Panc1 (cell line): ENCODE results near the gene MAB21L2. TPM values are rescaled to one million over a fixed set of nuclear protein-coding genes. Genes with fewer than 3 reads are reported as not detected.

Experiments
- ATAC-seq: fragments of 200-7000 bp; cut with Tn5 transposase; 2 replicates; pipeline ENCODE4 v1.9.1; 2020; ENCODE audit warnings: mild to moderate bottlenecking, moderate library complexity
- BruUV-seq: library from RNA; stranded (reverse); fragments of 400-500 nt; replicated peaks from 2 replicates; lab custom pipeline; 2021; lab: Mats Ljungman, UMichigan
- CTCF ChIA-PET: fragments of 300-600 bp; sonication (Branson Sonifier 250); formaldehyde crosslinking; loops from one replicate; lab custom pipeline; 2022; ENCODE audit warnings: antibody characterized with exemption; lab: Charles Lee
- POLR2A ChIA-PET: fragments of 300-600 bp; sonication (Branson Sonifier 250); formaldehyde crosslinking; loops from one replicate; lab custom pipeline; 2022; ENCODE audit warnings: antibody characterized with exemption; lab: Charles Lee
- DNase-seq: peaks from one replicate; pipeline ENCODE4 v3.0.0-alpha.2; 2010; ENCODE audit warnings: low read depth, low spot score
- H3K27ac ChIP-seq: 2 replicates; pipeline ENCODE4 v1.5.1; 2011; ENCODE audit warnings: mild to moderate bottlenecking, low read length, inconsistent platforms
- H3K27me3 ChIP-seq: fragments of 200-500 bp; sonication (Bioruptor generic); 2 replicates; pipeline ENCODE4 v1.6.0; 2014; ENCODE audit warnings: low read length, inconsistent platforms; ENCODE audit not compliant: control insufficient read depth, insufficient read depth
- H3K36me3 ChIP-seq: fragments of 200-500 bp; sonication (Bioruptor generic); 2 replicates; pipeline ENCODE4 v1.5.1; 2014; ENCODE audit warnings: inconsistent platforms, mild to moderate bottlenecking, low read length, moderate library complexity; ENCODE audit not compliant: control insufficient read depth, insufficient read depth
- H3K4me1 ChIP-seq: 2 replicates; pipeline ENCODE4 v1.5.1; 2011; ENCODE audit warnings: inconsistent platforms, mild to moderate bottlenecking, low read length, moderate library complexity; ENCODE audit not compliant: control insufficient read depth, insufficient read depth
- H3K4me3 ChIP-seq, 2 experiments: 2 replicates each; pipeline ENCODE4 v1.5.1; 2011 to 2012; ENCODE audit warnings: low read depth in 2 of 2, low read length in 2 of 2, mild to moderate bottlenecking in 2 of 2, inconsistent platforms in 1 of 2, moderate library complexity in 1 of 2
- H3K9me3 ChIP-seq: fragments of 200-500 bp; sonication (Bioruptor generic); 2 replicates; pipeline ENCODE4 v1.5.1; 2014; ENCODE audit warnings: low read depth, mild to moderate bottlenecking, inconsistent platforms, low read length, moderate library complexity; ENCODE audit not compliant: control insufficient read depth, insufficient read depth
- POLR2AphosphoS5 ChIP-seq: IDR thresholded peaks from 2 replicates; pipeline ENCODE4 v1.6.1; 2012; ENCODE audit warnings: mild to moderate bottlenecking, low read depth, low read length, moderate library complexity
- SIN3A ChIP-seq: IDR thresholded peaks from 2 replicates; pipeline ENCODE4 v1.6.1; 2012; ENCODE audit warnings: low read depth, mild to moderate bottlenecking, low read length, moderate library complexity, borderline replicate concordance; ENCODE audit not compliant: insufficient read depth
- TCF7L2 ChIP-seq: IDR thresholded peaks from 2 replicates; pipeline ENCODE4 v1.6.1; 2011; ENCODE audit warnings: mild to moderate bottlenecking, low read depth, low read length, inconsistent platforms
- in situ Hi-C: cut with HindIII; loops from 2 replicates; pipeline ENCODE4 v1.10.0; 2016; ENCODE audit warnings: low sequenced_read_pairs, low pct_unique_long_range_greater_than_20kb
- intact Hi-C: fragments of 100-400 bp; cut with micrococcal nuclease; formaldehyde crosslinking; loops from one replicate; pipeline ENCODE4 v1.10.0; 2022; ENCODE audit not compliant: unreplicated experiment
- total RNA-seq: library from RNA; stranded (reverse); gene quantifications from one replicate; pipeline ENCODE4 v1.2.1, GENCODE V29; 2021; ENCODE audit not compliant: unreplicated experiment
- TF ChIP-seq, protein P1 (sequence below): fragments of 450-650 bp; IDR thresholded peaks from 2 replicates; pipeline ENCODE4 v1.5.1; 2017; ENCODE audit warnings: mild to moderate bottlenecking
- TF ChIP-seq, protein P2 (sequence below), 2 experiments: IDR thresholded peaks; 2 replicates each; pipeline ENCODE4 v1.6.1; 2011 to 2012; ENCODE audit warnings: low read depth in 2 of 2, control low read depth in 1 of 2, low read length in 1 of 2, mild to moderate bottlenecking in 1 of 2, moderate library complexity in 1 of 2; ENCODE audit not compliant: insufficient read depth in 1 of 2

Gene MAB21L2
- total RNA-seq, 1 experiment from 2014 or later = not detected

DNA sequence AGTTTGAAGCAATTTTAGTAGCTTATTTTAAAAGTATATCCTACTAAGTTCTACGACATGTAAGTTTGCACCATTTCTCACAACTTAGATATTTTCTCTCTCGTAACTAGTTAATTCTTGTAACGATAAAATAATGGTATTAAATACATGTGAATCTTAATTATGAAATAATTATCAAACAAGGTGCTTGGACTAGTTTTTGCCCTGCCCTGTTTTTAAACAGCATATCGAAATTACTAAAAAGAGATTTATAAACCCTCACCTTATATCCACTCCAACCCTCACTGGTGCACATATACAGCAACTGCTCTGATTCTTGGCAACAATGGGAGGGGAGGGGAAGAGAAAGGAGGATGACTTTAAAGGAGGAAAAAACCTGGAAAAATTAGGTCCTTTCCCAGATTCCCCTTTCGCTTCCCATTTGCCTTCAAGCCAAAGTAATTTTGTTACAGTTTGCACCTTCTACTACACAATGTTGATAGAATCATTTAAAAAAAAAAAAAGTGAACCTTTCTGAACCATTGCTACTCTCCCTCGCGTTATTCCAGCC, 820 bp upstream of the MAB21L2 start:
- in situ Hi-C loops = no loop called here
- POLR2A ChIA-PET = no interaction called here
- TF ChIP-seq, protein P1, sequence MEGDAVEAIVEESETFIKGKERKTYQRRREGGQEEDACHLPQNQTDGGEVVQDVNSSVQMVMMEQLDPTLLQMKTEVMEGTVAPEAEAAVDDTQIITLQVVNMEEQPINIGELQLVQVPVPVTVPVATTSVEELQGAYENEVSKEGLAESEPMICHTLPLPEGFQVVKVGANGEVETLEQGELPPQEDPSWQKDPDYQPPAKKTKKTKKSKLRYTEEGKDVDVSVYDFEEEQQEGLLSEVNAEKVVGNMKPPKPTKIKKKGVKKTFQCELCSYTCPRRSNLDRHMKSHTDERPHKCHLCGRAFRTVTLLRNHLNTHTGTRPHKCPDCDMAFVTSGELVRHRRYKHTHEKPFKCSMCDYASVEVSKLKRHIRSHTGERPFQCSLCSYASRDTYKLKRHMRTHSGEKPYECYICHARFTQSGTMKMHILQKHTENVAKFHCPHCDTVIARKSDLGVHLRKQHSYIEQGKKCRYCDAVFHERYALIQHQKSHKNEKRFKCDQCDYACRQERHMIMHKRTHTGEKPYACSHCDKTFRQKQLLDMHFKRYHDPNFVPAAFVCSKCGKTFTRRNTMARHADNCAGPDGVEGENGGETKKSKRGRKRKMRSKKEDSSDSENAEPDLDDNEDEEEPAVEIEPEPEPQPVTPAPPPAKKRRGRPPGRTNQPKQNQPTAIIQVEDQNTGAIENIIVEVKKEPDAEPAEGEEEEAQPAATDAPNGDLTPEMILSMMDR = no peak
- TF ChIP-seq SIN3A = no peak
- TF ChIP-seq TCF7L2 = no peak
- no peak for TF ChIP-seq POLR2AphosphoS5
- TF ChIP-seq, protein P2, sequence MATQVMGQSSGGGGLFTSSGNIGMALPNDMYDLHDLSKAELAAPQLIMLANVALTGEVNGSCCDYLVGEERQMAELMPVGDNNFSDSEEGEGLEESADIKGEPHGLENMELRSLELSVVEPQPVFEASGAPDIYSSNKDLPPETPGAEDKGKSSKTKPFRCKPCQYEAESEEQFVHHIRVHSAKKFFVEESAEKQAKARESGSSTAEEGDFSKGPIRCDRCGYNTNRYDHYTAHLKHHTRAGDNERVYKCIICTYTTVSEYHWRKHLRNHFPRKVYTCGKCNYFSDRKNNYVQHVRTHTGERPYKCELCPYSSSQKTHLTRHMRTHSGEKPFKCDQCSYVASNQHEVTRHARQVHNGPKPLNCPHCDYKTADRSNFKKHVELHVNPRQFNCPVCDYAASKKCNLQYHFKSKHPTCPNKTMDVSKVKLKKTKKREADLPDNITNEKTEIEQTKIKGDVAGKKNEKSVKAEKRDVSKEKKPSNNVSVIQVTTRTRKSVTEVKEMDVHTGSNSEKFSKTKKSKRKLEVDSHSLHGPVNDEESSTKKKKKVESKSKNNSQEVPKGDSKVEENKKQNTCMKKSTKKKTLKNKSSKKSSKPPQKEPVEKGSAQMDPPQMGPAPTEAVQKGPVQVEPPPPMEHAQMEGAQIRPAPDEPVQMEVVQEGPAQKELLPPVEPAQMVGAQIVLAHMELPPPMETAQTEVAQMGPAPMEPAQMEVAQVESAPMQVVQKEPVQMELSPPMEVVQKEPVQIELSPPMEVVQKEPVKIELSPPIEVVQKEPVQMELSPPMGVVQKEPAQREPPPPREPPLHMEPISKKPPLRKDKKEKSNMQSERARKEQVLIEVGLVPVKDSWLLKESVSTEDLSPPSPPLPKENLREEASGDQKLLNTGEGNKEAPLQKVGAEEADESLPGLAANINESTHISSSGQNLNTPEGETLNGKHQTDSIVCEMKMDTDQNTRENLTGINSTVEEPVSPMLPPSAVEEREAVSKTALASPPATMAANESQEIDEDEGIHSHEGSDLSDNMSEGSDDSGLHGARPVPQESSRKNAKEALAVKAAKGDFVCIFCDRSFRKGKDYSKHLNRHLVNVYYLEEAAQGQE (IDR thresholded peaks at IDR 0.05; ENCODE audit: insufficient read depth in 1 of 2, low read depth in 2 of 2, low read length in 1 of 2) = no peak

DNA sequence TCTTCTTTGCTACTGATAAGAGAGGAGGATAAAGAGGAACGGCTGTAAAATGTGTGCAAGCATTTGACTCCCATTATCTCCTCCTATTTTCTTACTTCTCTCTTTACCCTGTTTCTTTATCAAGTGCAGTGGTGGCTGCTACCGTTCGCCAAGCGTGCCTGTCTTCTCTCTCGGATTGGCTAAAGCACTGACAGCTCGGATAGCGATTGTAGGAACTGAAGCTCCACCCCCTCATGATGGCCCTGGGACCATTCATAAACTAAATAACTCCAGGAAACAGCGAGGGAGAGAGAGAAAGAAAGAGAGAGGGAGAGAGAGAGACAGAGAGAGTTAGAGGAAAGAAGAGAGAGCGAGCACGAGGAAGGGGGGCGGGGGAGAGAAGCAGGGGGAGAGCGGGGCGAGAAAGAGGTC, 305 bp upstream of the MAB21L2 start:
- ChIA-PET POLR2A (no interaction called here), CTCF (no interaction called here)
- DNase-seq = no peak
- no peak for ATAC-seq
- H3K27ac ChIP-seq = no peak overlapping the region
- peak overlapping the region in 1 of 2 experiments; percentile 28; a peak in 1 of 4 replicates for H3K4me3 ChIP-seq
- TF ChIP-seq SIN3A (no peak), POLR2AphosphoS5 (no peak), TCF7L2 (no peak)
- TF ChIP-seq, protein P1 = no peak
- TF ChIP-seq, protein P2 (IDR thresholded peaks at IDR 0.05; ENCODE audit: insufficient read depth in 1 of 2, low read depth in 2 of 2, low read length in 1 of 2) = no peak
- H3K36me3 ChIP-seq = no peaks in the 10 kb centered on the region
- BruUV-seq = no TSS peak
- no peaks in the 10 kb centered on the region for H3K4me1 ChIP-seq
- in situ Hi-C loops = no loop called here
- H3K27me3 ChIP-seq = no peaks in the 10 kb centered on the region
- H3K9me3 ChIP-seq = no peaks in the 10 kb centered on the region
- intact Hi-C loops = no loop called here

More for the DNA sequence above, 820 bp upstream of the MAB21L2 start:
- ATAC-seq = no peak
- no TSS peak for BruUV-seq
- H3K4me1 ChIP-seq = no peaks in the 10 kb centered on the region
- no peak overlapping the region for H3K27ac ChIP-seq
- CTCF ChIA-PET = no interaction called here
- H3K4me3 ChIP-seq = no peak overlapping the region; a peak in 1 of 4 replicates
- H3K27me3 ChIP-seq = no peaks in the 10 kb centered on the region
- intact Hi-C loops = no loop called here
- H3K9me3 ChIP-seq = no peaks in the 10 kb centered on the region
- no peaks in the 10 kb centered on the region for H3K36me3 ChIP-seq
- no peak for DNase-seq
